RWPE1 (cell line): ENCODE measurements around the gene THTPA.

ENCODE experiments used
- CTCF ChIA-PET: fragments of 350-600 bp; sonication (Branson Sonifier 250); formaldehyde crosslinking; extraction: SDS; loops from one replicate; lab custom pipeline; 2021; lab: Yijun Ruan, JAX
- POLR2A ChIA-PET: fragments of 400-600 bp; formaldehyde crosslinking; extraction: SDS; loops from one replicate; lab custom pipeline; 2020; ENCODE audit warnings: antibody characterized with exemption; ENCODE audit not compliant: low non-redundant PET; lab: Yijun Ruan, JAX
- DNase-seq: peaks from one replicate; pipeline ENCODE4 v3.0.0; 2012; ENCODE audit warnings: low spot score
- H3K27ac ChIP-seq: fragments of 450-650 bp; 2 replicates; pipeline ENCODE4 v1.5.1; 2017
- CTCF ChIP-seq: fragments of 450-650 bp; conservative IDR thresholded peaks from 2 replicates; pipeline ENCODE4 v1.5.1; 2017; ENCODE audit warnings: low read depth, mild to moderate bottlenecking

The THTPA gene

GRCh38 chr14:23572524-23572828, 16.4 kb downstream of the THTPA start:
- ChIA-PET CTCF (interaction anchor here (0.8 kb wide), 1 partner anchor 13 kb away, joined by 5 read pairs; no protein-coding TSS in a partner anchor), POLR2A (no interaction called here)
- no peak for TF ChIP-seq CTCF
- no peak overlapping the region for H3K27ac ChIP-seq
- DNase-seq, result no peak

- CTCF ChIA-PET, result interaction anchor here (0.5 to 0.8 kb wide), 2 partner anchors 13 to 42 kb away, joined by 3 to 5 read pairs; no protein-coding TSS in a partner anchor
- POLR2A ChIA-PET, result no interaction called here
- no peak for DNase-seq
- H3K27ac ChIP-seq, result no peak overlapping the region
- no peak for TF ChIP-seq CTCF
These were observed 16.8 kb downstream of the THTPA start for GRCh38 chr14:23572836-23573235.

GRCh38 chr14:23573384-23574015, 17.4 kb downstream of the THTPA start:
- ChIA-PET POLR2A (no interaction called here), CTCF (interaction anchor here (0.5 kb wide), 1 partner anchor 42 kb away, joined by 3 read pairs; no protein-coding TSS in a partner anchor)
- no peak overlapping the region for H3K27ac ChIP-seq
- no peak for DNase-seq
- no peak for TF ChIP-seq CTCF

- H3K27ac ChIP-seq, result no peak overlapping the region
- no peak for DNase-seq
- no peak for TF ChIP-seq CTCF
- ChIA-PET CTCF (interaction anchor here (0.6 kb wide), 1 partner anchor 1983 kb away, joined by 3 read pairs; no protein-coding TSS in a partner anchor), POLR2A (no interaction called here)
These were observed 21.1 kb downstream of the THTPA start for GRCh38 chr14:23577004-23577681.

GRCh38 chr14:23577710-23578392, 21.8 kb downstream of the THTPA start:
- ChIA-PET CTCF (interaction anchor here (0.6 kb wide), 2 partner anchors 532 to 1984 kb away, joined by 3 to 4 read pairs; no protein-coding TSS in a partner anchor), POLR2A (no interaction called here)
- no peak for TF ChIP-seq CTCF
- H3K27ac ChIP-seq, result no peak overlapping the region
- DNase-seq, result no peak

GRCh38 chr14:23578560-23579310, 22.7 kb downstream of the THTPA start, which contains the start of gene JPH4:
Gene JPH4 (minus strand): TSS chr14:23578790. CDS start chr14:23577453, 1,337 bp downstream.
- CTCF ChIA-PET, result interaction anchor here (0.6 kb wide), 1 partner anchor 531 kb away, joined by 4 read pairs; no protein-coding TSS in a partner anchor
- POLR2A ChIA-PET, result no interaction called here
- H3K27ac ChIP-seq, result no peak within 1 kb of the TSS
- TF ChIP-seq CTCF, result no peak
- no peak for DNase-seq
